HepG2 (cell line): ENCODE data around the gene PGGT1B. TPM values are rescaled to one million over a fixed set of nuclear protein-coding genes. Genes with fewer than 3 reads are reported as not detected.

Source experiments
- ARNT ChIP-seq: fragments of 450-650 bp; IDR thresholded peaks from 2 replicates; pipeline ENCODE4 v1.6.1; 2017
- ARNTL ChIP-seq: sonication (generic); formaldehyde crosslinking; IDR thresholded peaks from 2 replicates; pipeline ENCODE4 v1.4.0; 2020; ENCODE audit warnings: mild to moderate bottlenecking, missing genetic modification reagents
- ATRX ChIP-seq: sonication (generic); formaldehyde crosslinking; IDR thresholded peaks from 2 replicates; pipeline ENCODE4 v1.4.0; 2020; ENCODE audit warnings: missing genetic modification reagents, borderline replicate concordance
- CBX2 ChIP-seq, 2 experiments: fragments of 200-600 bp in 1 of 2; sonication (generic); formaldehyde crosslinking in 1 of 2; IDR thresholded peaks; 2 replicates each; pipeline versions ENCODE4 v1.7.0 to v1.8.1; 2018 to 2022; ENCODE audit warnings: low read depth in 2 of 2, low read length in 1 of 2, mild to moderate bottlenecking in 1 of 2, missing genetic modification reagents in 1 of 2
- CBX5 ChIP-seq: sonication (generic); formaldehyde crosslinking; IDR thresholded peaks from 2 replicates; pipeline ENCODE4 v1.4.0; 2020; ENCODE audit warnings: missing genetic modification reagents, borderline replicate concordance
- CEBPG ChIP-seq: IDR thresholded peaks from 2 replicates; pipeline ENCODE4 v1.6.1; 2016
- CHD4 ChIP-seq: fragments of 200-600 bp; sonication (generic); IDR thresholded peaks from 2 replicates; pipeline ENCODE4 v1.7.0; 2017; ENCODE audit warnings: mild to moderate bottlenecking, low read length, borderline replicate concordance
- EP300 ChIP-seq, 3 experiments: sonication (generic) in 1 of 3; formaldehyde crosslinking in 1 of 3; IDR thresholded peaks; 2 replicates each; pipeline versions ENCODE4 v1.5.1 to v1.6.1; 2011 to 2020; ENCODE audit warnings: low read depth in 2 of 3, low read length in 2 of 3, borderline replicate concordance in 1 of 3, improper control_type of control experiment in 1 of 3, mild to moderate bottlenecking in 1 of 3, missing genetic modification reagents in 1 of 3, moderate library complexity in 1 of 3
- FOXO1 ChIP-seq: sonication (generic); formaldehyde crosslinking; IDR thresholded peaks from 2 replicates; pipeline ENCODE4 v1.4.0; 2020; ENCODE audit warnings: missing genetic modification reagents
- GATA4 ChIP-seq: sonication (generic); IDR thresholded peaks from 2 replicates; pipeline ENCODE4 v1.6.1; 2016; ENCODE audit warnings: antibody characterized with exemption, low read depth, borderline replicate concordance
- HDAC1 ChIP-seq: sonication (generic); formaldehyde crosslinking; IDR thresholded peaks from 2 replicates; pipeline ENCODE4 v1.5.1; 2020; ENCODE audit warnings: mild to moderate bottlenecking, missing genetic modification reagents
- HMGA1 ChIP-seq: sonication (generic); formaldehyde crosslinking; conservative IDR thresholded peaks from 2 replicates; pipeline ENCODE4 v1.4.0; 2020; ENCODE audit warnings: missing genetic modification reagents
- KAT7 ChIP-seq: IDR thresholded peaks from 2 replicates; pipeline ENCODE4 v1.6.1; 2018; ENCODE audit warnings: borderline replicate concordance, missing compliant biosample characterization
- KLF12 ChIP-seq: sonication (generic); formaldehyde crosslinking; IDR thresholded peaks from 2 replicates; pipeline ENCODE4 v1.4.0; 2020; ENCODE audit warnings: missing genetic modification reagents, borderline replicate concordance
- KLF9 ChIP-seq: IDR thresholded peaks from 2 replicates; pipeline ENCODE4 v1.6.1; 2016; ENCODE audit warnings: low read depth
- MIER3 ChIP-seq: IDR thresholded peaks from 2 replicates; pipeline ENCODE4 v1.6.1; 2016; ENCODE audit warnings: missing compliant biosample characterization, borderline replicate concordance
- RELA ChIP-seq: sonication (generic); formaldehyde crosslinking; IDR thresholded peaks from 2 replicates; pipeline ENCODE4 v1.4.0; 2020; ENCODE audit warnings: missing genetic modification reagents
- SIX1 ChIP-seq: sonication (generic); formaldehyde crosslinking; IDR thresholded peaks from 2 replicates; pipeline ENCODE4 v1.4.0; 2020; ENCODE audit warnings: missing genetic modification reagents, borderline replicate concordance
- SMYD3 ChIP-seq: sonication (generic); formaldehyde crosslinking; IDR thresholded peaks from 2 replicates; pipeline ENCODE4 v1.8.1; 2023; ENCODE audit warnings: mild to moderate bottlenecking, missing genetic modification reagents
- STAT6 ChIP-seq: sonication (generic); formaldehyde crosslinking; IDR thresholded peaks from 2 replicates; pipeline ENCODE4 v1.4.0; 2020; ENCODE audit warnings: missing genetic modification reagents, mild to moderate bottlenecking, borderline replicate concordance
- TEAD2 ChIP-seq: sonication (generic); formaldehyde crosslinking; IDR thresholded peaks from 2 replicates; pipeline ENCODE4 v1.9.0; 2021; ENCODE audit warnings: missing genetic modification reagents
- TOPORS ChIP-seq: sonication (generic); formaldehyde crosslinking; IDR thresholded peaks from 2 replicates; pipeline ENCODE4 v1.8.0; 2023; ENCODE audit warnings: mild to moderate bottlenecking, missing genetic modification reagents
- ZBTB20 ChIP-seq: sonication (generic); formaldehyde crosslinking; IDR thresholded peaks from 2 replicates; pipeline ENCODE4 v1.8.1; 2023; ENCODE audit warnings: missing genetic modification reagents, low read depth, mild to moderate bottlenecking, borderline replicate concordance
- ZFP36L2 ChIP-seq: sonication (generic); formaldehyde crosslinking; IDR thresholded peaks from 2 replicates; pipeline ENCODE4 v1.4.0; 2020; ENCODE audit warnings: missing genetic modification reagents
- ZNF253 ChIP-seq: sonication (generic); formaldehyde crosslinking; IDR thresholded peaks from 2 replicates; pipeline ENCODE4 v1.8.0; 2022; ENCODE audit warnings: mild to moderate bottlenecking, missing genetic modification reagents, borderline replicate concordance
- ZNF879 ChIP-seq: sonication (generic); formaldehyde crosslinking; IDR thresholded peaks from 2 replicates; pipeline ENCODE4 v1.8.1; 2023; ENCODE audit warnings: missing genetic modification reagents
- polyA plus RNA-seq, 8 experiments: library from polyadenylated mRNA; depleted of rRNA in 3 of 8; stranded (reverse) in 7 of 8; unstranded in 1 of 8; fragments of >200 nt; fragmentation: Illumina TruSeq in 4 of 8; extraction: Trizol in 4 of 8; gene quantifications; 2 replicates each; pipeline versions ENCODE4 v1.2.1 to v1.2.3, GENCODE V29; 2011 to 2016; ENCODE audit warnings: low read depth in 4 of 8, missing spikeins in 1 of 8, mixed read lengths in 1 of 8; ENCODE audit not compliant: insufficient read depth in 1 of 8
- total RNA-seq, 5 experiments: library from RNA; depleted of rRNA; stranded (reverse); fragments of >200 nt; fragmentation: Illumina TruSeq; extraction: Trizol; gene quantifications; 2 replicates each; pipeline ENCODE4 v1.2.3, GENCODE V29; 2016; ENCODE audit warnings: low read depth in 1 of 5
- TF ChIP-seq, protein P1 (sequence below): sonication (generic); formaldehyde crosslinking; IDR thresholded peaks from 2 replicates; pipeline ENCODE4 v1.8.0; 2022; ENCODE audit warnings: missing genetic modification reagents, mild to moderate bottlenecking, inconsistent platforms, borderline replicate concordance

Gene PGGT1B
- total and polyA plus RNA-seq, 2 of the 13 experiments (the other 11 are each of a cell fraction or from before 2014, with no cell fraction given), result 2.4 to 42.7 TPM

DNA sequence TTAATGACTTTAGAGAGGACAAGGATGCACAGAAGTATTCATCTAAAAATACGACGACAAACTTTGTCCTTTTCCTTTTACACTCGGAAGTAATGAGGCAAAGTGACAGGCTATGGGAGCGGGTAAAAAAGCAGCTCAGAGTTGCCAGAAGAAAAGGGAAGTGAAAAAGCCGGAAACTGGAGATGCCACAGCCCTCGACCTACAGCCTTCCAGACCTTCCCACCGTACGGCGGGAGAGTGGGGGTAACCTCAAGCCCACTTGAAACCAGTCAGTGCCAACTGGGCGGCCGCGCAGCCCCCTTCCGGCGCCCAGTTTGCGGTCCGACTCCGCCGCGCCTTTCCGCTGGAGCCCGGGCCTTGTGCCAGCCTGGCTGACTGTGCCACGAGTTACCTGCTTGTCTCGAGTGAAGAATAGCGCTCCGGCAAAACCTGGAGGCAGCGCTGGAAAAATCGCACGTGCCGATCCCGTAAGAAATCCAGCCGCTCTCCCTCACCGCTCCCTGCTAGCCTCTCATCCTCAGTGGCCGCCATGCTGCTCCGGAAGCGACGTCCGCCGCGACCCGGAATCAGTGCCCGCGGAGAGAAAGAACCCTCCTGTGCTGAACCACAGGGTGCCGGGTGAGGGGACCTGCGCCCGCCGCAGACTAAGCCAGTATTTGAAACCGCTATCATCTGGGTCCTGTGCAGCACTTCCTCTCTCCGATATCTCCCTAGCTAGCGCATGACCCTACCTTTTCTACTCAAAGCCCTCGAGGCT is at the start of gene PGGT1B (continued):
- TF ChIP-seq TEAD2 (CRISPR knock-in tag) (no peak), CHD4 (no peak), CBX5 (CRISPR knock-in tag) (peak; percentile 78), STAT6 (CRISPR knock-in tag) (no peak), HDAC1 (CRISPR knock-in tag) (peak; percentile 52), KLF12 (peak; percentile 21; the same call in 1 of the 2 replicates), ZFP36L2 (CRISPR knock-in tag) (no peak), CEBPG (CRISPR knock-in tag) (no peak), ATRX (CRISPR knock-in tag) (no peak), HMGA1 (CRISPR knock-in tag) (no peak), SIX1 (no peak), KAT7 (CRISPR knock-in tag) (peak; percentile 94; the same call in 1 of the 2 replicates), ZBTB20 (CRISPR knock-in tag) (no peak; the same call in 1 of the 2 replicates), ZNF879 (CRISPR knock-in tag) (no peak), FOXO1 (peak; percentile 31; the same call in 1 of the 2 replicates), SMYD3 (CRISPR knock-in tag) (no peak), CBX2 (IDR thresholded peaks at IDR 0.05; ENCODE audit: low read depth, low read length) (no peak), CBX2 (CRISPR knock-in tag; IDR thresholded peaks at IDR 0.05; ENCODE audit: low read depth) (no peak), MIER3 (CRISPR knock-in tag) (no peak), ARNTL (CRISPR knock-in tag) (no peak), ARNT (no peak), GATA4 (no peak), KLF9 (no peak), RELA (peak; percentile 55; the same call in 1 of the 2 replicates), ZNF253 (CRISPR knock-in tag) (no peak), TOPORS (no peak), EP300 (IDR thresholded peaks at IDR 0.05; ENCODE audit: low read depth in 2 of 2, low read length in 2 of 2) (no peak), EP300 (CRISPR knock-in tag; IDR thresholded peaks at IDR 0.05; ENCODE audit: borderline replicate concordance) (peak; percentile 49; the same call in 1 of the 2 replicates)
- TF ChIP-seq, protein P1, sequence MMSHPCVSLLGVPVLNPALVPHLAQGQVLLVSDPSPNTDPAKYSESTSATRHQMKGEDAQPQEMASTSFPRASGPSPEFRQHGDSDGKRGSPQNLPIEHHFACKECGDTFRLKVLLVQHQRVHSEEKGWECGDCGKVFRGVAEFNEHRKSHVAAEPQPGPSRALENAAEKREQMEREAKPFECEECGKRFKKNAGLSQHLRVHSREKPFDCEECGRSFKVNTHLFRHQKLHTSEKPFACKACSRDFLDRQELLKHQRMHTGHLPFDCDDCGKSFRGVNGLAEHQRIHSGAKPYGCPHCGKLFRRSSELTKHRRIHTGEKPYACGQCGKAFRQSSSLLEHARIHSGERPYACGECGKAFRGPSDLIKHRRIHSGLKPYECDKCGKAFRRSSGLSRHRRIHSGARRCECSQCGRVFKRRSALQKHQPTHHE (CRISPR knock-in tag), result peak; percentile 81; the same call in 1 of the 2 replicates
